GM23338 (cell line): ENCODE data around the gene PARD3. TPM values are rescaled to one million over a fixed set of nuclear protein-coding genes. Genes with fewer than 3 reads are reported as not detected.

Source experiments
- ATAC-seq: fragments of 200-7000 bp; cut with Tn5 transposase; 3 replicates; pipeline ENCODE4 v1.9.1; 2020
- DNase-seq: peaks from one replicate; pipeline ENCODE4 v3.0.0-alpha.2; 2015; ENCODE audit warnings: low spot score
- H2AFZ ChIP-seq: fragments of 200-600 bp; sonication (generic); 2 replicates; pipeline ENCODE4 v1.8.0; 2016; ENCODE audit warnings: antibody characterized with exemption, mild to moderate bottlenecking, moderate library complexity
- H3F3A ChIP-seq: fragments of 200-600 bp; sonication (generic); replicated peaks from 2 replicates; pipeline ENCODE4 v1.8.0; 2017; ENCODE audit warnings: antibody characterized with exemption, mixed run types, low read depth
- H3K27ac ChIP-seq: fragments of 200-600 bp; sonication (generic); 2 replicates; pipeline ENCODE4 v1.6.1; 2016; ENCODE audit warnings: low read depth
- H3K27me3 ChIP-seq: fragments of 200-600 bp; sonication (generic); 2 replicates; pipeline ENCODE4 v1.8.0; 2016; ENCODE audit warnings: mild to moderate bottlenecking, mixed run types, moderate library complexity; ENCODE audit not compliant: insufficient read depth
- H3K36me3 ChIP-seq: fragments of 200-600 bp; sonication (generic); 2 replicates; pipeline ENCODE4 v1.8.0; 2016; ENCODE audit warnings: mild to moderate bottlenecking; ENCODE audit not compliant: insufficient read depth
- H3K4me1 ChIP-seq: fragments of 200-600 bp; sonication (generic); 2 replicates; pipeline ENCODE4 v1.8.0; 2016; ENCODE audit warnings: mild to moderate bottlenecking, moderate library complexity; ENCODE audit not compliant: insufficient read depth
- H3K4me2 ChIP-seq: fragments of 200-600 bp; sonication (generic); 2 replicates; pipeline ENCODE4 v1.7.1; 2017; ENCODE audit warnings: mixed run types
- H3K4me3 ChIP-seq: fragments of 200-600 bp; sonication (generic); 2 replicates; pipeline ENCODE4 v1.6.1; 2016; ENCODE audit warnings: mixed run types
- H3K79me2 ChIP-seq: fragments of 200-600 bp; sonication (generic); replicated peaks from 2 replicates; pipeline ENCODE4 v1.8.0; 2017; ENCODE audit warnings: mild to moderate bottlenecking; ENCODE audit not compliant: insufficient read depth
- H3K9me2 ChIP-seq: fragments of 200-600 bp; sonication (generic); 2 replicates; pipeline ENCODE4 v1.8.0; 2017; ENCODE audit not compliant: insufficient read depth
- H4K20me1 ChIP-seq: fragments of 200-600 bp; sonication (generic); replicated peaks from 2 replicates; pipeline ENCODE4 v1.8.0; 2017; ENCODE audit warnings: mild to moderate bottlenecking; ENCODE audit not compliant: insufficient read depth
- H3K27ac Mint-ChIP-seq: 2 replicates; pipeline ENCODE4 v1.8.0; 2020; ENCODE audit warnings: inconsistent platforms, mild to moderate bottlenecking, moderate library complexity, mixed read lengths
- H3K27me3 Mint-ChIP-seq: 3 replicates; pipeline ENCODE4 v1.8.0; 2022; ENCODE audit warnings: low read depth, mild to moderate bottlenecking, moderate library complexity, mixed read lengths, inconsistent platforms; ENCODE audit not compliant: insufficient read depth, poor library complexity
- H3K36me3 Mint-ChIP-seq: 3 replicates; pipeline ENCODE4 v1.8.0; 2021; ENCODE audit warnings: low read depth, mild to moderate bottlenecking, inconsistent platforms, moderate library complexity, mixed read lengths
- H3K4me1 Mint-ChIP-seq: 3 replicates; pipeline ENCODE4 v1.8.0; 2020; ENCODE audit warnings: mild to moderate bottlenecking, inconsistent platforms, mixed read lengths
- H3K4me3 Mint-ChIP-seq: 3 replicates; pipeline ENCODE4 v1.8.0; 2021; ENCODE audit warnings: moderate library complexity, mild to moderate bottlenecking, inconsistent platforms, mixed read lengths
- H3K9me3 Mint-ChIP-seq: 3 replicates; pipeline ENCODE4 v1.8.0; 2020; ENCODE audit warnings: moderate library complexity, mild to moderate bottlenecking, inconsistent platforms, mixed read lengths
- CREB1 ChIP-seq: fragments of 250-450 bp; sonication (Bioruptor Pico); IDR thresholded peaks from 2 replicates; pipeline ENCODE4 v1.5.0; 2020; ENCODE audit warnings: low read depth, mild to moderate bottlenecking, moderate library complexity
- EZH2phosphoT487 ChIP-seq: fragments of 200-600 bp; sonication (generic); IDR thresholded peaks from one replicate; pipeline ENCODE4 v1.8.1; 2018; ENCODE audit warnings: antibody characterized with exemption; ENCODE audit not compliant: unreplicated experiment
- JUNB ChIP-seq: IDR thresholded peaks from one replicate; pipeline ENCODE4 v1.6.1; 2016; ENCODE audit warnings: antibody characterized with exemption; ENCODE audit not compliant: unreplicated experiment
- STAT1 ChIP-seq: IDR thresholded peaks from one replicate; pipeline ENCODE4 v1.6.1; 2016; ENCODE audit warnings: antibody characterized with exemption; ENCODE audit not compliant: unreplicated experiment
- ZNF114 ChIP-seq: fragments of 250-450 bp; sonication (Bioruptor Pico); IDR thresholded peaks from 2 replicates; pipeline ENCODE4 v1.5.0; 2020; ENCODE audit warnings: mild to moderate bottlenecking, moderate library complexity
- polyA plus RNA-seq: library from polyadenylated mRNA; unstranded; fragments of >200 nt; fragmentation: Nextera tagmentation; extraction: Ambion mirVana; gene quantifications from 2 replicates; pipeline ENCODE4 v1.2.1, GENCODE V29; 2016
- total RNA-seq: library from RNA; depleted of rRNA; stranded (reverse); fragments of >200 nt; shearing (Covaris generic); gene quantifications from 2 replicates; pipeline ENCODE4 v1.2.3, GENCODE V29; 2014
- TF ChIP-seq, protein P1 (sequence below): IDR thresholded peaks from one replicate; pipeline ENCODE4 v1.6.1; 2018; ENCODE audit warnings: antibody characterized with exemption; ENCODE audit not compliant: unreplicated experiment
- TF ChIP-seq, protein P2 (sequence below): IDR thresholded peaks from 2 replicates; pipeline ENCODE4 v1.6.1; 2016; ENCODE audit warnings: antibody characterized with exemption

The PARD3 gene
- total and polyA plus RNA-seq, 2 experiments from 2014 or later, result 30.2 to 51.4 TPM

DNA sequence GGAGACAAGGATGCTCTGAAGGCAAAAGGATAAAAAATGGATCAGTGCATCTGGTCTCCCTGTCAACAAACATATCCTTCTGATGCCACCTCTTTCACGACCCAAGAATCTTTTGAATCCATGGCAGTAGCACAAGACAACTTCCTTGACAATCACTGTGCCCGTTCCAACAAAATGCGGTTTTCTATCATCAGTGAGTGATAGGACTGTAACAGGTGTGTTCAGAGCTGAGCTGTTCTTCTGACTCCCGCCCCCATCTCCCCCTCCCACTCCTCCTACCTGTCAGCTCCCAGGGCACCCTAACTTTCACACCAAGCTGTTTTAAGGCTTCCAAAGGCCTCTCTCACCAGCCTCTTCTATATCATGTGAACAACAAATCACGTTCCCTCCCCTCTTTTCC is 74.8 kb downstream of the PARD3 start (continued):
- TF ChIP-seq JUNB (no peak), STAT1 (no peak), ZNF114 (CRISPR knock-in tag) (no peak)
- TF ChIP-seq, protein P1, sequence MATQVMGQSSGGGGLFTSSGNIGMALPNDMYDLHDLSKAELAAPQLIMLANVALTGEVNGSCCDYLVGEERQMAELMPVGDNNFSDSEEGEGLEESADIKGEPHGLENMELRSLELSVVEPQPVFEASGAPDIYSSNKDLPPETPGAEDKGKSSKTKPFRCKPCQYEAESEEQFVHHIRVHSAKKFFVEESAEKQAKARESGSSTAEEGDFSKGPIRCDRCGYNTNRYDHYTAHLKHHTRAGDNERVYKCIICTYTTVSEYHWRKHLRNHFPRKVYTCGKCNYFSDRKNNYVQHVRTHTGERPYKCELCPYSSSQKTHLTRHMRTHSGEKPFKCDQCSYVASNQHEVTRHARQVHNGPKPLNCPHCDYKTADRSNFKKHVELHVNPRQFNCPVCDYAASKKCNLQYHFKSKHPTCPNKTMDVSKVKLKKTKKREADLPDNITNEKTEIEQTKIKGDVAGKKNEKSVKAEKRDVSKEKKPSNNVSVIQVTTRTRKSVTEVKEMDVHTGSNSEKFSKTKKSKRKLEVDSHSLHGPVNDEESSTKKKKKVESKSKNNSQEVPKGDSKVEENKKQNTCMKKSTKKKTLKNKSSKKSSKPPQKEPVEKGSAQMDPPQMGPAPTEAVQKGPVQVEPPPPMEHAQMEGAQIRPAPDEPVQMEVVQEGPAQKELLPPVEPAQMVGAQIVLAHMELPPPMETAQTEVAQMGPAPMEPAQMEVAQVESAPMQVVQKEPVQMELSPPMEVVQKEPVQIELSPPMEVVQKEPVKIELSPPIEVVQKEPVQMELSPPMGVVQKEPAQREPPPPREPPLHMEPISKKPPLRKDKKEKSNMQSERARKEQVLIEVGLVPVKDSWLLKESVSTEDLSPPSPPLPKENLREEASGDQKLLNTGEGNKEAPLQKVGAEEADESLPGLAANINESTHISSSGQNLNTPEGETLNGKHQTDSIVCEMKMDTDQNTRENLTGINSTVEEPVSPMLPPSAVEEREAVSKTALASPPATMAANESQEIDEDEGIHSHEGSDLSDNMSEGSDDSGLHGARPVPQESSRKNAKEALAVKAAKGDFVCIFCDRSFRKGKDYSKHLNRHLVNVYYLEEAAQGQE, result no peak

DNA sequence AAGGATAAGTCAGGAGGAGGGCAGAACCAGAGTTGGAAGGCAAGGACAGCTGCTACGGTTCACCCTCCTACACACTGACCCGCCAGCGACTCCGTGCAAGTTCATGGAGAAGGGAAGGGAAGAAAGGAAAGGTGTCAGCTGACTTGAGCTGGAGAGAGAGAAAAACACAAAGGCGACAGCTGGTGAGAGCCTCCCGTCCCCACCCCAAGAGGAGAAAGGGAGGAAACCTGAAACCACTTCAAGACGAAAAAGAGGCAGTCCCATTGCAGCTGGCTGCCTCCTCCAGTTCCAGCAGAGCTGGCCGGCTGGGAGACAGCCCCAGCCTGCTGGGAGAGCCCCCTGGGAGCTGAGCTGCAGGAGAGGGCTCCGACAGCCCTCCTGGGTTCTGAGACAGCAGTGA is 75.2 kb downstream of the PARD3 start:
- Histone ChIP-seq H3K27ac (peak overlapping the region; percentile 60), H3K4me1 (peaks cover 34% of the 10 kb centered on the region), H3K4me2 (peak overlapping the region; percentile 76), H3K79me2 (peaks cover 94% of the 10 kb centered on the region), H3F3A (no peaks in the 10 kb centered on the region), H3K9me2 (no peaks in the 10 kb centered on the region), H3K4me3 (peak overlapping the region; percentile 46), H4K20me1 (peaks cover 9% of the 10 kb centered on the region), H2AFZ (no peak overlapping the region), H3K36me3 (no peaks in the 10 kb centered on the region), H3K27me3 (no peaks in the 10 kb centered on the region)
- H3K9me3 Mint-ChIP-seq, result no peaks in the 10 kb centered on the region
- no peak for TF ChIP-seq JUNB
- TF ChIP-seq, protein P2, sequence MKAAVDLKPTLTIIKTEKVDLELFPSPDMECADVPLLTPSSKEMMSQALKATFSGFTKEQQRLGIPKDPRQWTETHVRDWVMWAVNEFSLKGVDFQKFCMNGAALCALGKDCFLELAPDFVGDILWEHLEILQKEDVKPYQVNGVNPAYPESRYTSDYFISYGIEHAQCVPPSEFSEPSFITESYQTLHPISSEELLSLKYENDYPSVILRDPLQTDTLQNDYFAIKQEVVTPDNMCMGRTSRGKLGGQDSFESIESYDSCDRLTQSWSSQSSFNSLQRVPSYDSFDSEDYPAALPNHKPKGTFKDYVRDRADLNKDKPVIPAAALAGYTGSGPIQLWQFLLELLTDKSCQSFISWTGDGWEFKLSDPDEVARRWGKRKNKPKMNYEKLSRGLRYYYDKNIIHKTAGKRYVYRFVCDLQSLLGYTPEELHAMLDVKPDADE, result no peak
- no peak for TF ChIP-seq EZH2phosphoT487
- TF ChIP-seq, protein P1, result no peak
- no peak for TF ChIP-seq ZNF114 (CRISPR knock-in tag)
- no peak for TF ChIP-seq CREB1 (CRISPR knock-in tag)
- peak; percentile 96 for DNase-seq
- H3K36me3 Mint-ChIP-seq, result no peaks in the 10 kb centered on the region
- peaks cover 9% of the 10 kb centered on the region for H3K27me3 Mint-ChIP-seq
- H3K4me3 Mint-ChIP-seq, result peak overlapping the region; percentile 63
- ATAC-seq, result peak; percentile 93
- H3K4me1 Mint-ChIP-seq, result peaks cover 57% of the 10 kb centered on the region
- H3K27ac Mint-ChIP-seq, result 0 out of 2 replicates have a peak overlapping the region, but pooled peaks have one; percentile 57
